ENCODE data around the gene TBC1D4.

The TBC1D4 gene

GRCh38 chr13:75319254-75319653 is 162.7 kb downstream of the TBC1D4 start:
- Histone ChIP-seq H2BK5ac (ENCODE audit: low read depth, low read length, poor library complexity) (no peak overlapping the region), H3K36me3 (ENCODE audit: control insufficient read depth in 1 of 2, insufficient read depth in 2 of 2, low read length in 2 of 2) (no peaks in the 10 kb centered on the region), H3K9ac (ENCODE audit: low read length) (no peak overlapping the region), H2AFZ (ENCODE audit: insufficient read depth, low read length, poor library complexity) (no peak overlapping the region), H3K79me2 (ENCODE audit: control insufficient read depth, insufficient read depth, low read length, poor library complexity) (no peaks in the 10 kb centered on the region), H3K18ac (ENCODE audit: low read length) (no peak overlapping the region), H3K4me1 (ENCODE audit: control insufficient read depth in 1 of 2, insufficient read depth in 2 of 2, low read length in 2 of 2) (no peaks in the 10 kb centered on the region), H3K23ac (ENCODE audit: low read length) (no peak overlapping the region), H3K14ac (ENCODE audit: low read length) (no peak overlapping the region), H3K27ac (ENCODE audit: low read depth, low read length) (no peak overlapping the region), H2AK5ac (ENCODE audit: low read length) (no peak overlapping the region), H3K79me1 (ENCODE audit: low read length) (no peaks in the 10 kb centered on the region), H4K91ac (ENCODE audit: low read depth, low read length) (no peak overlapping the region), H3K4me2 (ENCODE audit: low read length) (no peak overlapping the region), H3K4me3 (ENCODE audit: low read depth, low read length) (no peak overlapping the region), H3K4ac (ENCODE audit: low read depth, low read length) (no peak overlapping the region), H3K9me3 (ENCODE audit: insufficient read depth, low read depth, low read length) (no peaks in the 10 kb centered on the region), H2BK12ac (ENCODE audit: low read length) (no peak overlapping the region), H3K27me3 (ENCODE audit: insufficient read depth, low read length) (no peaks in the 10 kb centered on the region), H2BK120ac (ENCODE audit: insufficient read depth, low read length, poor library complexity) (no peak overlapping the region), H4K8ac (ENCODE audit: low read depth, low read length) (no peak overlapping the region), H4K12ac (ENCODE audit: low read depth, low read length) (no peak overlapping the region)
- no CpG with 5 or more reads among the region's 4 CpGs for WGBS (ENCODE audit: extremely low coverage, insufficient coverage, insufficient read length)
- peak in 1 of 2 donors; percentile 12 for DNase-seq

DNA sequence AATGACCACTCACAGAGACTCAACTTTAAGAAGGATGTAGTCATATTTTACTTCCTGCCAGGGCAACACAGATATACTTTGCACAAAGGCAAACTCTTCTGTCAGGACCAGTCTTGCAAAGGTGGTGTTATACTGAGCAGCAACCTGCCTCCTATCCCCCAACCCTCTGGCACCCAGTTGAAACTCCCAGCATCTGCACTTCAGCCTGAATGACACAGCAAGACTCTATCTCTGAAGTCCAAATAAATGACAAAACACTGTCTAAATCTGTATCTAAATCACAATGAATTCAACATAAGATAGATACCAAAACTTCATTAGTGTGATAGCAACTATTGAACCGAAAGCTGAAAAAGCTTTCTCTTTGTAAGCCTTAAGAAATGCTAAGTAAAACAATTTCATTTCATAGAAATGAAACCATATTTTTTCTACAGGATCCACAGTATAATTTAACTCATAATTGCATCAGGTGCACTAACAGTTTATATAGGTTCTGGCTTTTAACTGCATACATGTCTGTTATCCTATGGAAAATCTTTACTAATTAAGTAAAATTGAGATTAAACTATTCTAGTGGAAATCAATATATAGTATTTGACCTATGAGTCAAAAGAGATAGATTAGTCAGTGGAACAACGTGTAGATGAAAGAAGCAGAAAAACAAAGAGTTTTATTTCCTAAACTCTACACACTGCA is 163.7 kb downstream of the TBC1D4 start:
- no peak overlapping the region for H3K4ac ChIP-seq (ENCODE audit: low read depth, low read length)
- no peak overlapping the region for H2BK12ac ChIP-seq (ENCODE audit: low read length)
- no CpG with 5 or more reads among the region's 2 CpGs for WGBS (ENCODE audit: extremely low coverage, insufficient coverage, insufficient read length)
- no peak for DNase-seq
- no peak overlapping the region for H4K91ac ChIP-seq (ENCODE audit: low read depth, low read length)
- no peak overlapping the region for H4K8ac ChIP-seq (ENCODE audit: low read depth, low read length)
- no peaks in the 10 kb centered on the region for H3K9me3 ChIP-seq (ENCODE audit: insufficient read depth, low read depth, low read length)
- H3K27ac ChIP-seq (ENCODE audit: low read depth, low read length), result no peak overlapping the region
- no peak overlapping the region for H3K4me2 ChIP-seq (ENCODE audit: low read length)
- H2AK5ac ChIP-seq (ENCODE audit: low read length), result no peak overlapping the region
- H2AFZ ChIP-seq (ENCODE audit: insufficient read depth, low read length, poor library complexity), result no peak overlapping the region
- no peaks in the 10 kb centered on the region for H3K79me1 ChIP-seq (ENCODE audit: low read length)
- H3K14ac ChIP-seq (ENCODE audit: low read length), result no peak overlapping the region
- H3K79me2 ChIP-seq (ENCODE audit: control insufficient read depth, insufficient read depth, low read length, poor library complexity), result no peaks in the 10 kb centered on the region
- no peaks in the 10 kb centered on the region for H3K36me3 ChIP-seq (ENCODE audit: control insufficient read depth in 1 of 2, insufficient read depth in 2 of 2, low read length in 2 of 2)
- H2BK5ac ChIP-seq (ENCODE audit: low read depth, low read length, poor library complexity), result no peak overlapping the region
- no peaks in the 10 kb centered on the region for H3K27me3 ChIP-seq (ENCODE audit: insufficient read depth, low read length)
- no peak overlapping the region for H3K4me3 ChIP-seq (ENCODE audit: low read depth, low read length)
- no peak overlapping the region for H4K12ac ChIP-seq (ENCODE audit: low read depth, low read length)
- H2BK120ac ChIP-seq (ENCODE audit: insufficient read depth, low read length, poor library complexity), result no peak overlapping the region
- no peaks in the 10 kb centered on the region for H3K4me1 ChIP-seq (ENCODE audit: control insufficient read depth in 1 of 2, insufficient read depth in 2 of 2, low read length in 2 of 2)
- H3K18ac ChIP-seq (ENCODE audit: low read length), result no peak overlapping the region
- H3K23ac ChIP-seq (ENCODE audit: low read length), result no peak overlapping the region
- no peak overlapping the region for H3K9ac ChIP-seq (ENCODE audit: low read length)

DNA sequence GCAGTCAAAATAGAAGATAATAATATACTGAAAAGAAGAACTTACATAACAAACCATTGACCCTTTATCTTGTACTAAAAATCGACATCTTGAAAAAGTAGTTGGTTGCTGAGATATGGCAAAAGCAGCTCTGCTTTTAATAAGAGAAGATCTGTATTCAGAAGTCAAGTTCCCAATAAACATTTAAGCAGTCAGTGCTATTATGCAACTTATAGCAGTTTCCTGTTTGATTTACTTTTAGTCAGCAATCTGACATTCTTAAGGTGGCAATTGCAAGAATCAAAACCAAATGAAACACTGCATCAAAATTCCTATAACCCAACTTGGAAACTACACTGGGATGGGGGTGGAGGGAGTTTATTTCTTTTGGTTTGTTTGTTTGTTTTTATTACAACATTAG is 165.5 kb downstream of the TBC1D4 start:
- H3K27me3 ChIP-seq (ENCODE audit: insufficient read depth, low read length), result no peaks in the 10 kb centered on the region
- H3K4ac ChIP-seq (ENCODE audit: low read depth, low read length), result no peak overlapping the region
- no peak overlapping the region for H3K4me2 ChIP-seq (ENCODE audit: low read length)
- no peaks in the 10 kb centered on the region for H3K9me3 ChIP-seq (ENCODE audit: insufficient read depth, low read depth, low read length)
- H3K4me1 ChIP-seq (ENCODE audit: control insufficient read depth in 1 of 2, insufficient read depth in 2 of 2, low read length in 2 of 2), result no peaks in the 10 kb centered on the region
- H3K27ac ChIP-seq (ENCODE audit: low read depth, low read length), result no peak overlapping the region
- no peaks in the 10 kb centered on the region for H3K36me3 ChIP-seq (ENCODE audit: control insufficient read depth in 1 of 2, insufficient read depth in 2 of 2, low read length in 2 of 2)
- H2BK12ac ChIP-seq (ENCODE audit: low read length), result no peak overlapping the region
- no peak overlapping the region for H2BK5ac ChIP-seq (ENCODE audit: low read depth, low read length, poor library complexity)
- no peak overlapping the region for H3K14ac ChIP-seq (ENCODE audit: low read length)
- H3K9ac ChIP-seq (ENCODE audit: low read length), result no peak overlapping the region
- no peaks in the 10 kb centered on the region for H3K79me2 ChIP-seq (ENCODE audit: control insufficient read depth, insufficient read depth, low read length, poor library complexity)
- H2BK120ac ChIP-seq (ENCODE audit: insufficient read depth, low read length, poor library complexity), result no peak overlapping the region
- H3K4me3 ChIP-seq (ENCODE audit: low read depth, low read length), result no peak overlapping the region
- WGBS (ENCODE audit: extremely low coverage, insufficient coverage, insufficient read length), result no CpG with 5 or more reads among the region's 1 CpG
- no peak overlapping the region for H4K8ac ChIP-seq (ENCODE audit: low read depth, low read length)
- no peak overlapping the region for H4K12ac ChIP-seq (ENCODE audit: low read depth, low read length)
- no peak for DNase-seq
- no peak overlapping the region for H4K91ac ChIP-seq (ENCODE audit: low read depth, low read length)
- H2AFZ ChIP-seq (ENCODE audit: insufficient read depth, low read length, poor library complexity), result no peak overlapping the region
- no peaks in the 10 kb centered on the region for H3K79me1 ChIP-seq (ENCODE audit: low read length)
- H3K18ac ChIP-seq (ENCODE audit: low read length), result no peak overlapping the region
- H2AK5ac ChIP-seq (ENCODE audit: low read length), result no peak overlapping the region
- H3K23ac ChIP-seq (ENCODE audit: low read length), result no peak overlapping the region

- Histone ChIP-seq H3K9me3 (ENCODE audit: insufficient read depth, low read depth, low read length) (no peaks in the 10 kb centered on the region), H3K4ac (ENCODE audit: low read depth, low read length) (no peak overlapping the region), H3K27ac (ENCODE audit: low read depth, low read length) (no peak overlapping the region), H3K4me2 (ENCODE audit: low read length) (no peak overlapping the region), H4K12ac (ENCODE audit: low read depth, low read length) (no peak overlapping the region), H3K4me3 (ENCODE audit: low read depth, low read length) (no peak overlapping the region), H3K79me1 (ENCODE audit: low read length) (no peaks in the 10 kb centered on the region), H2AK5ac (ENCODE audit: low read length) (no peak overlapping the region), H2AFZ (ENCODE audit: insufficient read depth, low read length, poor library complexity) (no peak overlapping the region), H3K18ac (ENCODE audit: low read length) (no peak overlapping the region), H3K79me2 (ENCODE audit: control insufficient read depth, insufficient read depth, low read length, poor library complexity) (no peaks in the 10 kb centered on the region), H2BK120ac (ENCODE audit: insufficient read depth, low read length, poor library complexity) (no peak overlapping the region), H3K4me1 (ENCODE audit: control insufficient read depth in 1 of 2, insufficient read depth in 2 of 2, low read length in 2 of 2) (no peaks in the 10 kb centered on the region), H2BK12ac (ENCODE audit: low read length) (no peak overlapping the region), H3K23ac (ENCODE audit: low read length) (no peak overlapping the region), H3K14ac (ENCODE audit: low read length) (no peak overlapping the region), H4K8ac (ENCODE audit: low read depth, low read length) (no peak overlapping the region), H2BK5ac (ENCODE audit: low read depth, low read length, poor library complexity) (no peak overlapping the region), H4K91ac (ENCODE audit: low read depth, low read length) (no peak overlapping the region), H3K27me3 (ENCODE audit: insufficient read depth, low read length) (no peaks in the 10 kb centered on the region), H3K9ac (ENCODE audit: low read length) (no peak overlapping the region), H3K36me3 (ENCODE audit: control insufficient read depth in 1 of 2, insufficient read depth in 2 of 2, low read length in 2 of 2) (no peaks in the 10 kb centered on the region)
- no peak for DNase-seq
- WGBS (ENCODE audit: extremely low coverage, insufficient coverage, insufficient read length), result no CpG with 5 or more reads among the region's 2 CpGs
Observed at GRCh38 chr13:75312884-75313520, 169.0 kb downstream of the TBC1D4 start.
